ENCODE data around the gene SLC6A3.

DNA sequence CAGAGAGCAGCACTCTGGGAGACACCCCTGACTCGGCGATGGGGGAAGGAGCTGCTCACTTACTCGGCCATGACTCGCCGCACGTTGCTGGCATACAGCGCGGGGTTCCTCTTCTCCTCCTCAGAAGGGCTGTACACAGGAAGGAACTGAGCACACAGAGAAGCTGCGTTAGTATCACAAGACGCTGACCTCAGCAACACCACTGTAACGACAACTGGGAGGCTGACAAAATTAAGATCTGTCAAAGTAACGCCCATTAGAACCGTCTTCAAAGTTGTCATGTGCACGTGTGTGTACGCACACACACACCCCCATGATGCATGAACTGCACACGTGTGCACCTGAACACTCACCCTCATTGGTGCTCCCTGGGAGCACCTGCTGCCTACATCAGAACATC is 32.1 kb upstream of the SLC6A3 start:
- TF ChIP-seq, protein P1, sequence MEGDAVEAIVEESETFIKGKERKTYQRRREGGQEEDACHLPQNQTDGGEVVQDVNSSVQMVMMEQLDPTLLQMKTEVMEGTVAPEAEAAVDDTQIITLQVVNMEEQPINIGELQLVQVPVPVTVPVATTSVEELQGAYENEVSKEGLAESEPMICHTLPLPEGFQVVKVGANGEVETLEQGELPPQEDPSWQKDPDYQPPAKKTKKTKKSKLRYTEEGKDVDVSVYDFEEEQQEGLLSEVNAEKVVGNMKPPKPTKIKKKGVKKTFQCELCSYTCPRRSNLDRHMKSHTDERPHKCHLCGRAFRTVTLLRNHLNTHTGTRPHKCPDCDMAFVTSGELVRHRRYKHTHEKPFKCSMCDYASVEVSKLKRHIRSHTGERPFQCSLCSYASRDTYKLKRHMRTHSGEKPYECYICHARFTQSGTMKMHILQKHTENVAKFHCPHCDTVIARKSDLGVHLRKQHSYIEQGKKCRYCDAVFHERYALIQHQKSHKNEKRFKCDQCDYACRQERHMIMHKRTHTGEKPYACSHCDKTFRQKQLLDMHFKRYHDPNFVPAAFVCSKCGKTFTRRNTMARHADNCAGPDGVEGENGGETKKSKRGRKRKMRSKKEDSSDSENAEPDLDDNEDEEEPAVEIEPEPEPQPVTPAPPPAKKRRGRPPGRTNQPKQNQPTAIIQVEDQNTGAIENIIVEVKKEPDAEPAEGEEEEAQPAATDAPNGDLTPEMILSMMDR (IDR thresholded peaks at IDR 0.05) = no peak
- TF ChIP-seq, protein P2, sequence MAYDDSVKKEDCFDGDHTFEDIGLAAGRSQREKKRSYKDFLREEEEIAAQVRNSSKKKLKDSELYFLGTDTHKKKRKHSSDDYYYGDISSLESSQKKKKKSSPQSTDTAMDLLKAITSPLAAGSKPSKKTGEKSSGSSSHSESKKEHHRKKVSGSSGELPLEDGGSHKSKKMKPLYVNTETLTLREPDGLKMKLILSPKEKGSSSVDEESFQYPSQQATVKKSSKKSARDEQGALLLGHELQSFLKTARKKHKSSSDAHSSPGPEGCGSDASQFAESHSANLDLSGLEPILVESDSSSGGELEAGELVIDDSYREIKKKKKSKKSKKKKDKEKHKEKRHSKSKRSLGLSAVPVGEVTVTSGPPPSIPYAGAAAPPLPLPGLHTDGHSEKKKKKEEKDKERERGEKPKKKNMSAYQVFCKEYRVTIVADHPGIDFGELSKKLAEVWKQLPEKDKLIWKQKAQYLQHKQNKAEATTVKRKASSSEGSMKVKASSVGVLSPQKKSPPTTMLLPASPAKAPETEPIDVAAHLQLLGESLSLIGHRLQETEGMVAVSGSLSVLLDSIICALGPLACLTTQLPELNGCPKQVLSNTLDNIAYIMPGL (CRISPR knock-in tag; IDR thresholded peaks at IDR 0.05) = no peak
- TF ChIP-seq, protein P3, sequence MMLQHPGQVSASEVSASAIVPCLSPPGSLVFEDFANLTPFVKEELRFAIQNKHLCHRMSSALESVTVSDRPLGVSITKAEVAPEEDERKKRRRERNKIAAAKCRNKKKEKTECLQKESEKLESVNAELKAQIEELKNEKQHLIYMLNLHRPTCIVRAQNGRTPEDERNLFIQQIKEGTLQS (CRISPR knock-in tag; conservative IDR thresholded peaks at IDR 0.05) = no peak
